Measurements from ENCODE around the gene NTF3.

The NTF3 gene

GRCh38 chr12:5489760-5490406, 58.0 kb downstream of the NTF3 start:
- DNase-seq: no peak

GRCh38 chr12:5492562-5492961, 60.7 kb downstream of the NTF3 start:
- DNase-seq: no peak

- no peak for DNase-seq
These were observed 61.1 kb downstream of the NTF3 start for GRCh38 chr12:5493018-5493417.

- no peak for DNase-seq
These were observed 62.4 kb downstream of the NTF3 start for GRCh38 chr12:5494343-5494742.

- DNase-seq: no peak
These were observed 65.6 kb downstream of the NTF3 start for GRCh38 chr12:5497329-5498053.

- no peak for DNase-seq
These were observed 66.2 kb downstream of the NTF3 start for GRCh38 chr12:5498076-5498475.

GRCh38 chr12:5498806-5499205, 66.9 kb downstream of the NTF3 start:
- no peak for DNase-seq

GRCh38 chr12:5499566-5500330, 67.8 kb downstream of the NTF3 start:
- DNase-seq: no peak

GRCh38 chr12:5500331-5500659, 68.4 kb downstream of the NTF3 start:
- no peak for DNase-seq

GRCh38 chr12:5503774-5504173, 71.9 kb downstream of the NTF3 start:
- DNase-seq: no peak

- DNase-seq: no peak
These were observed 73.2 kb downstream of the NTF3 start for GRCh38 chr12:5505116-5505515.

GRCh38 chr12:5505751-5506150, 73.8 kb downstream of the NTF3 start:
- DNase-seq: no peak

- DNase-seq: no peak
These were observed 74.4 kb downstream of the NTF3 start for GRCh38 chr12:5506295-5506694.

GRCh38 chr12:5506821-5507231, 74.9 kb downstream of the NTF3 start:
- DNase-seq: no peak

GRCh38 chr12:5507401-5507935, 75.6 kb downstream of the NTF3 start:
- no peak for DNase-seq

- no peak for DNase-seq
These were observed 76.0 kb downstream of the NTF3 start for GRCh38 chr12:5507944-5508343.

- DNase-seq: no peak
These were observed 77.2 kb downstream of the NTF3 start for GRCh38 chr12:5509102-5509501.

GRCh38 chr12:5509557-5509956, 77.6 kb downstream of the NTF3 start:
- no peak for DNase-seq

GRCh38 chr12:5510251-5510805, 78.4 kb downstream of the NTF3 start:
- DNase-seq: no peak

GRCh38 chr12:5511256-5511643, 79.3 kb downstream of the NTF3 start:
- no peak for DNase-seq

GRCh38 chr12:5511644-5512600, 80.0 kb downstream of the NTF3 start:
- no peak for DNase-seq

GRCh38 chr12:5512601-5512970, 80.7 kb downstream of the NTF3 start:
- DNase-seq: no peak

Measured in midbrain (tissue), 1 donor.